GM21825 (cell line): ENCODE results near the gene PTH1R.

Source experiments
- ATAC-seq: cut with Tn5 transposase; IDR thresholded peaks from one replicate; pipeline ENCODE4 v1.9.1; 2021; ENCODE audit warnings: mild to moderate bottlenecking, moderate library complexity; ENCODE audit not compliant: unreplicated experiment

PTH1R gene

DNA sequence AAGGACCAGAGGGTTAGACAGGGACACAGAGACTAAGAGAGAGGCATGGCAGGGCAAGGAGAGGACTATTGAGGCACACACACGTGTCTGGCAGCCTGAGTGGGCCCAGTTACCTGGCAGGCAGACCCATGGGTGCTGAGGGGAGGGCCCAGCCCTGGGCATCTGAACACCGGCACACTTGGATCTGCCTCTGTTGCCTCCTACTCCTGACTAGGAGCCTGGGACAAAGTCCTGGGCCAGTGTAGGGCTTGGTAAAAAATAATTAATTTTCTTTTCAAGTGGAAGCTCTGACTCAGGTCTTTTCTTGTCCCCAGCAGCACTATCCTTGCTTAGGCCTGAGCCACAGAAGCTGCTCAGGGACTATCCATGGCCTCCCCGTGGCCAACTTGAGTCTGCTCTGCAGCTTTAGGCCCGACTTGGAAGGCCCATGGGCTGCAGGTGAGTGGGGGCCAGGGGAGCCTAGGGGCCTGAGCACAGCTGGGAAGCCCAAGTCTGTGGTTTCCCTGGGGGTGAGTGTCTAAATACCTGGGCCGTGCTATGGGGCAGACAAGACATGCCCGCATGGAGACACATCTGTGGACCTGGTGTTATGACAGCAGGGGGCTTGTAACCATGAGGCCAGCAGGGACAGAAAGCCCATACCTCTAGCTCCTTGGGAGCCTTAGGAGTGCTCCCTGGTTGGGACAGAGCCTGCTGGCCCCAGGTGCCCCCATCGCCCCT, at the start of gene PTH1R:
PTH1R (plus strand) TSS at position 316 of the 720 bp plus-strand sequence. CDS start 5,839 bp downstream, outside the sequence.
- ATAC-seq, result no peak

DNA sequence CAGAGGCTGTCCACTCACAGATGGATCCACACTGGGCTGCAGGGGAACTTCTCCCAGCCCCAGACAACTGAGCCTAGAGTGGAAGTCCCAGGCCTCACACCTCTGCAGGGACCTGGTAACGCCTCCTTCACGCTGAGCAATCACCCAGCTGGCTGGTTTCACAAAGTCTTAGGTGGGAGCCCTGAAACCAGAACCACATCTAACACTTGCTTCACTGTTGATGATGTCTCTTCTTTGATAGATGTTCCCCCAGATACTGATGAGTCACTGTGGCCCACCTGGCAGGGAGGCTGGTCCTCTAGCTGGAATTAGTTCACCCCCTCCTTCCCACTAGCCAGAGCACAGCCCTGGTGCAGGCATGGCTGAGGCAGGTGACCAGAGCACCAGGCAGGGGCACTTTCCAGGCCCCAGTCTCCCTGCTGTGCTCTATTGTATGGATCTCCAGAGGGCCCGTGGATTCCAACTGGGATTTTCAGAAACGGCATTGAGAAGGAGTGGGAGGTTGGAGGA, 47.8 kb upstream of the PTH1R start:
- no peak for ATAC-seq

DNA sequence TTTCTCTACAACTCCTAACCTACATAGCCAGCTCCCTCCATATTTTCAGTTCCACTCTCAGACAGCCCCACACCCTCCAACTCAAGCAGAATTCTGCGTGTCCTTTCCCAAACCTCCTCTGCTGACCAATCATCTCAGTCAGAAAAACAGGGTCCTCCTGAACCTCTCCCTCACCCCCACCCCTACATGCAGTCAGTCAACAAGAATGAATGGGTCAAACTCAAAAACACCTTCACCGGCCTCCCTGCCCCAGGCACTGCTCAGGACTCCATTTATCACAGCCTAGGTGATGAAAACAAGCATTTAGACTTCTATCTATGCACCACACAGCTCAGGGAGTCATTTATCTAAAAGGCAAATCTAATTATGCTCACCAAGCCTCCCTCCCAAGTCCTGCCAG, 46.7 kb upstream of the PTH1R start:
- no peak for ATAC-seq

DNA sequence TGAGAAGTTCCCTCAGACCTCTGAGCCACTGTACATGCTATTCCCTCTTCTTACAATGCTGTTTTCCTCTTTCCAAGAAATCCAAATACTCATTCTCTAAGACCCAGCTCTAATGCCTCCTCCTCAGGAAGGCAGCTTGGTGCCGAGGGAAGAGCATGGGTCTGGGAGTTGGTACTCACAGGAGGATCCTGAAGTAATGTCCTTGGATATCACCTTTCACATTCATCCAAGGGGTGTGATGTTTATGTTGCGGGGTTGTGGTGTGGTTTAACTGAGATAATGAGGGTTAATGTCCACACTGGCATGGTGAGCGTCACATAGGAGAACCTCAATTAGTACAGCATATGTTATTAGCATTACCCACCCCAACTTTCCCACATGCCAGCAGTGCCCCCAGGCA, 46.2 kb upstream of the PTH1R start:
- no peak for ATAC-seq

DNA sequence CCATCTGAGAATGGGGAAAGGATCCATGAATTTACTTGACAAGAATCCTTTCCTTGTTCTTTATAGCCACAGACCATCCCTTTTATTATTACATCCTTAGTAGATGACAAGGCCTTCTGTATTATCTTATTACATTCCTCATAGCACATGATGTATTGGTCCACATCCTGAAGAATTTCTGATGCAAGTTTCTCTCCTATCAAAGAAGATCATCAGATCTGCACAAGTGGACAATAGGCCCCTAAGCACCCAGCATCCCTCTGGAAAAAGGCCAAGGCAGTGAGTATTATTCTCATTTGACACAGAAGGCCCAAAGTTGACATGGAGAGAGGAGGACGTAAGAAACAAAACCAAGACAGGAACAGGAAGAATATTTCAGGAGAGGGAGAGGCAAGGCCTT, 45.7 kb upstream of the PTH1R start:
- no peak for ATAC-seq

DNA sequence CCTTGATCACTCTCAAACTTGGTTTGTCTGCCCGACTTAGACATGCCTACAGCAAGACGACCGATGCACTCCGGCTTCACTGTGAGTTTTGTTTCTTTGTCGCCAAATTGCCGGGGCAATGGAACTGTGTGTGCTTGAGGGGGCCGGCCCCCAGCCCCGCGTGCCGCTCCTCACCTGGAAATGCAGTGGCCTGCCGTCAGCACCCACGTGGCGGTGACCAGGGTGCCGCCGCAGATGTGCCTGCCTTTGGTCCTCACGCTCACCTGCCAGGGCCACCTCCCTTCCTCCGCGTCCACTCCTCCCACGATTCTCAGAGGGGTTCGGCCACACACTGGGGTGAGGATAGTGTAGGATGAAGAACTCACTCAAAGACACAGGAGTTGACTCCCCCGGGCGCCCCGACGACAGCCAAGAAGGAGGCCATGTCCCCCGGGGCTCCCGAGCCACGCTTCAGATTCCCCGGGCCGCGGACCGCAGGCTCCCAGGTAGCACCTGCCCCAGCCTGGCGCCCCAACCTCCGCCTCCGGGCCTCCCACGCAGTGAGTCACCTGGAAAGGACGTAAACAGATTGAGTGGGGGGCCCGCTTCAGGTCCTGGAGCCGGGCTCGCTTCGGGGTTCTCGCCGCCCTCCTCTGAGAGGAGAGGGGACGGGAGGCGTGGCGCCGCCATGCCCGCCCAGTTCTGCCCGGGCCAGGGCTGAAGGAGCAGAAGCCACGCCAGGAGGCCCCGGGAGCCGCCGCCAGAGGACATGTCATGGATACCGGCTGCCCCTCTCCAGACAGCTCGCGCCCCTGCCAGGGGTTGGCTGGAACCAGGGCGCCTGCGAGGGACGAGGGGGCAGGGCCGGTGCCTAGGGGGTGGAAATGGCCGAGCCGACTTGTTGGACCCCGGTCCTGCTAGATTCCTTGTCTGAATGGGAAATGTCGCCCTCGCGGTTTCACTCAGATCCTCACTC, 43.9 kb upstream of the PTH1R start:
- no peak for ATAC-seq

DNA sequence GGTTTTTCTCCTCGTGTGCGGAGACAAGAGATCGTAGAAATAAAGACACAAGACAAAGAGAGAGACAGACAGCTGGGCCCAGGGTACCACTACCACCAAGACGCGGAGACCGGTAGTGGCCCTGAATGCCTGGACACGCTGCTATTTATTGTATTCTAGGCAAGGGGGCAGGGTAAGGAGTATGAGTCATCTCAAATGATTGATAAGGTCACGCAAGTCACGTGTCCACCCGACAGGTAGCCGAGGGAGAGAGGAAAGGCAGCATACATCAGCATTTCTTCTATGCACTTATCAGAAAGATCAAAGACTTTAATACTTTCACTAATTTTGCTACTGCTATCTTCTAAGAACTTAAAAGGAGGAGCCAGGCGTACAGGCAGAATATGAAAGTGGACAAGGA, 42.5 kb upstream of the PTH1R start:
- ATAC-seq, result no peak

DNA sequence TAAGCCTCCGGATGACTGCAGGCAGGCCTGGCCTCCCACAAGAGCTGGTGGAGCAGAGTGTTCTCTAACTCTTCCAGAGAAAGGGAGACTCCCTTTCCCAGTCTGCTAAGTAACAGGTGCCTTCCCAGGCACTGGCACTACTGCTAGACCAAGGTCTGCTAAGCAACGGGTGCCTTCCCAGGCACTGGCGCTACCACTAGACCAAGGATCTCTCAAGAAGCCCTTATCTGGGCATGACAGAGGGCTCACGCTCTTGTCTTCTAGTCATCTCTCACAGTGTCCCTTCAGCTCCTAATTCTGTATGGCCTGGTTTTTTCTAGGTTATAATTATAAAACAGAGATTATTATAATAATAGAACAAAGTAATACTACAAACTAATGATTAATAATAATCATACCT, 42.0 kb upstream of the PTH1R start:
- ATAC-seq, result no peak

DNA sequence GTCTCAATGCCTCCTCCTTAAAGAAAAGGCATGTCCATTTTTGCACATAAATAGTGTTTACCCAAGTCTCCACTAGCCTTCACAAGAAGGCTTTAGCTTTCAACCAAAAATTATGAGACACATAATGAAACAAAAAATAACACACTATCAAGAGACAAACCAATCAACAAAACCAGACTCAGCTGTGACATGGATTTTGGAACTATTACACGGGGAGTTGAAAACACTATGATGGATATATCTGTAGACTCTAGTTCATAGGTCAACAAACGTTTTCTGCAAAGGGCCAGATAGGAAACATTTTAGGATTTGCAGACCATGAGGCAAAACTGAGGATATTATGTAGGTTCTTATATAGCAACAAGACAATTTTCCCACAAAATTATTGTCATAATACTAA, 39.2 kb upstream of the PTH1R start:
- ATAC-seq, result no peak

DNA sequence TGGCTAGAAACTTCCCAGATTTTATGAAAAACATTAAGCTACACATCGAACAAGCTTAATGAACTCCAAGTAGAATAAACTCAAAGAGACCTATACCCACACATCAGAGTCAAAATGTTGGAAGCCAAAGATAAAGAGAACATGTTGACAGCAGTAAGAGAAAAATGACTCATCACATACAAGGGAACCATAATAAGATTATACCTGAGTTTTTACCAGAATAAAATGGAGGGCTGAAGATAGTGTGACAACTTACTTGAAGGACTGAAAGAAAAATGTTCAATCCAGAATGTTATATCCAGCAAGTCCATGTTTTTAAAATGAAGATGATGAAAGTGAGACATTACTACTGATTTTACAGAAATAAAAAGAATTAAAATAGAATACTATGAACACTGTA, 37.0 kb upstream of the PTH1R start:
- no peak for ATAC-seq

DNA sequence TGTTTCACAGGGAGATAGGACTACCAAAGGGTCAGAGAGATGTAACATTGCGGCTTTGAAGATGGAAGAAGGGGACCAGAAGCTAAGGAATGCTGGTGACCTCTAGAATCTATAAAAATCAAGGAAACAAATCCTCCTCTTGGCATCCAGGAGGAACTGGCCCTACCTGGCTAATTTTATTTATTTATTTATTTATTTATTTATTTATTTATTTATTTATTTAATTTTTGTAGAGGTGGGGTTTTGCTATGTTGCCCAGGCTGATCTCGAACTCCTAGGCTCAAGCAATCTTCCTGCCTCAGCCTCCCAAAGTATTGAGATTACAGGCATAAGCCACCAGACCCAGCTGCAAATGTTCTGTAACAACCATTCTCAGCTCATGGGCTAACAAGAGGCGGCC, 34.0 kb upstream of the PTH1R start:
- ATAC-seq, result no peak

DNA sequence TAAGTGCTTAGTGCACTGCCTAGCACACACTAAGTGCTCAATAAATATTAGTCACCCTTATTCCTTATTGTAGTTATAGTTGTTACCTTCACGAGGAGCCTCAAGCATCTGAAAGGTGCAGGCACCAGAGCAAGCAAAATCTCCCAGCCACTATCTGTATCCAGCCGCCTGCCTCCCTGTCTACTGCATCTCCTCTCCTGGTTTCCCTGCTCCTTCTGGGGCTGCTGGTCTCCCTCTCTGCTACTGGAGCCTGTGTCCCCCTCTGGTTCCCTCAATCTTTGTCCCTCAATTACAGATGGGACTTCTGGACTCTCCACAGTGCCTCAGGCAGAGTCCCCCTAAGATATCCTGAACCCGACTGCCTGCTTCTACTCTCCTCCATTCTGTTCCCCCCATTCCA, 33.1 kb upstream of the PTH1R start:
- ATAC-seq, result no peak

DNA sequence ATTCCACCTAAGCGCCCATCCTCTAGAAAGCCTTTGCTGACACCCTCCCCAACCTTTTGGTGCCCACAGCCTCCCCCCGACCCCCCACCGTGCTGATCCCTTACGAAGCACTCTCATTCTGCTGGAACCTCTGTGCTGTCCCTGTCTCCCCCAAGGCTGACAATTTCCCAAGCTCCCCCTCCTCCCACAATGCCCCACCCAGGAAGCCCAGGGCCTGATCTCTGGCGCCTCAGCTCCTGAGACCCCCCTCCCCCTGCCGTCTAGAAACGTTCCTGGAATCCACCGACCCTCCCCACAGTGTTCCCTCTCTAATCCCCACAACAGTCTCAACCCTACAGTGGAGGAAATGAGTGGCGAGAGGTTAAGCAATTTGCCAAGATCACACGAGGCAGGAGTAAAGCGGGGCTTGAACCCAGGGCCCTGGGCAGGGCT, 32.6 kb upstream of the PTH1R start:
- ATAC-seq, result no peak

DNA sequence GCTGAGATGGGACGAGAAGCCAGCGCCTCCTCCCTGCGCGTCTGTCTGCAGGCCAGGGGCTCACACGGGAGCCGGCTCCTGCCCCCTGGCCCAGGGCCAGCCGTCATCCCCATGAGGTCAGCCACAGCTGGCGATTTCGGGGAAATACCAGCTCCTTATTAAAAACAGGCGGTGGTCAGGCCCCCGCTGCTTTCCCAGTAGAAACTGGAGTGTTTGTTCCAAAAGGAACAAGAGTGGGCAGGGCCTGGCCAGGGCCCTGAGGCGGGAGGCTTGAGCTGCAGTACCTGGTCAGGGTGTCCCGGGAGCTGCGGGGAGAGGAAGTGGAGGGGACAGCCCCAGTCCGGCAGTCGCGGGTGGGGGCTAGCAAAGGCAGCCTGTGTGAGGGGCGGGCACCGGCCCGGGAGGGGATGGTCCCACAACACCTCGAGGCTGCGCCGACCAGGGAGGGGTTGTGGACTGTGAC, 32.1 kb upstream of the PTH1R start:
- ATAC-seq, result peak; percentile 48

DNA sequence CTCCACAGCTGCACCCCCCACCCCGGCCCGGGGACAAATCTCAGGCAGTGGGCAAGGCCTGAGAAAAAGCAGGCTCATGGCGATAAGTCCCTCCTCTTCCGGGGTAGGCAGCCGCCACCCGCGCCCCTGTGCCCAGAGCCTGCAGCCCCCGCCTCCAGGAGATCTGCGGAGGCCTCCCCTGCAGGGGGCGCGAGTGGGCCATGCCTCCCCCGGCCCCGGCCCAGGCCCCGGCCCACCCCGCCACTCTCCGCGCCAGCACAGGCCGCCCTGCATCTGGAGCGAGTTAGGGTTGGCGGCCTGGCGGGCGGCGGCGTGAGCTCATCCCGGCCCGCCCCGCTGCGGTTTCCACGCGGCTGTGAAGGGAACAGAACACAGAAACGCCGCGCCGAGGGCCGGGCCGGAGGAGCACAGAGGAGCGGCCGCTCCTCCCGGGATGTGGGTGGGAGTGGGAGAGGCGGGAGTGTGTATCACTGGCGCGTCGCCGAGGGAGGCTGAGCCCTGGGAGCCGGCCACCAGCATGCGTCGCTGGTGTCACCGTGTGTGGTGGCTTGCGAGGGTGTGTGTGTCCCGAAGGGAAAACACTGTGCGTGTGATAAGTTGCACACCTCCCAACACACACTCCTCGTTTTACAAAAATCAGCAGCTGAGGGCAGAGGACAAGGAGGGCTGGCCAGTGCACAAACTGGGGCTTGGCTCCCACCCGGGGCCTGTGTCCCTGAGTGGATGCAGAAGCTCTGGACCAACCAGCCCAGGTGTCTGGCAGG, 31.5 kb upstream of the PTH1R start:
- ATAC-seq, result peak; percentile 65

DNA sequence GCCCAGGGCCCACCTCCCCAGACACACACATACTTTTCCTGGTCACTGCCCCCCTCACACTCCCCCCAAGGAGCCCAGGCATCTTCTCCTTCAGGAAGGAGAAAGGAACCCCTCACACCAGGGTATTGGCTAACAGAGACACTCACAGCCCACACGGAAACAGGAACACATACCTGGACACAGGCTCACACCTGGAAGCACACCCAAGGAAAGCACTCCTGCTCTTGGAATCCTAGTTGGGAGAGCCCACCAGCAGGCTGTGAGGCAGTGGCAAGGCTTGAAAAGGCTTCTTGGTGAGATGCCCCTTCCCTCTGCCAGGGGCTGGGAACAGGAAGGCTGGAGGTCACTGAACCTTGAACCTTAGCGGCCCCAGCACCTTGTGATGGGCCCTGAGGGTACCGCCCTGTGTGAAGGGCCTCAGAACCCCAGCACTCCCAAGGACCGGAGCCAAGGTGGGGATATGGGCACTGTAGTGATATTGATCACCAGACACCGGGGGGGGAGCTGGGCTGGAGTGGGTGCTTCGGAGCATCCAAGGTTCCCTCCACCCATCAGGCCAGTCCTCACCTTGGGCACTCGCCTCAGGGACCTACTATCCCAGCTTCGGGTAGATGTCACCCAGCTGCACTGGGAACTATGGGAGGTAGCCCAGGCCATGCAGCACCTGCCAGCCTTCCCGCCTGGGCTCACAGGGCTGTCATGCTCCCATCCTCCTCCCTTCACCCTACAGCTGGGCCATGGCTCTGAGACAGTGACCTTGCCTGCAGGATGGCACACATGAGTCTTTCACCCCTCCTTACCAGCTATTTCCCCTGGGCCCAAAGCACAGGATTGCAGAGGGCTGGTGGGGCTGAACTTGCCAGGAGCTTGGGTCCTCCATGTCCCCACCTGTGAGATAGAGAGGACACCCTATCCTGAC, 30.6 kb upstream of the PTH1R start:
- ATAC-seq, result no peak

DNA sequence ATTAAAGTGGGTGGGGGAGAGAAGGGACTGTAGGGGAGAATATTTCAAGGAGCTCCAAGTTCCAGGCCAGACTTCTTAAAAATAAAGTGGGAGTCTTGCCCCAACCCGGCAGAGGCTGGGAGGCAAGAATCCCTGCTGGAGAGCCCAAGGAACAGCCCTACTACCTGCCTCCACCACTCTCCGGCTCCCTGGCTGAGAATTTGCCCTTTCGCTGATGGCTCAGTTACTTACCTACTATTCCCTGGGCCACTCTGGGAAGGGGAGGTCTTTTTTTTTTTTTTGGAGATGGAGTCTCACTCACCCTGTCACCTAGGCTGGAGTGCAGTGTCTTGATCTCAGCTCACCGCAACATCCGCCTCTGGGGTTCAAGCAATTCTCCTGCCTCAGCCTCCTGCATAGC, 29.8 kb upstream of the PTH1R start:
- ATAC-seq, result no peak

DNA sequence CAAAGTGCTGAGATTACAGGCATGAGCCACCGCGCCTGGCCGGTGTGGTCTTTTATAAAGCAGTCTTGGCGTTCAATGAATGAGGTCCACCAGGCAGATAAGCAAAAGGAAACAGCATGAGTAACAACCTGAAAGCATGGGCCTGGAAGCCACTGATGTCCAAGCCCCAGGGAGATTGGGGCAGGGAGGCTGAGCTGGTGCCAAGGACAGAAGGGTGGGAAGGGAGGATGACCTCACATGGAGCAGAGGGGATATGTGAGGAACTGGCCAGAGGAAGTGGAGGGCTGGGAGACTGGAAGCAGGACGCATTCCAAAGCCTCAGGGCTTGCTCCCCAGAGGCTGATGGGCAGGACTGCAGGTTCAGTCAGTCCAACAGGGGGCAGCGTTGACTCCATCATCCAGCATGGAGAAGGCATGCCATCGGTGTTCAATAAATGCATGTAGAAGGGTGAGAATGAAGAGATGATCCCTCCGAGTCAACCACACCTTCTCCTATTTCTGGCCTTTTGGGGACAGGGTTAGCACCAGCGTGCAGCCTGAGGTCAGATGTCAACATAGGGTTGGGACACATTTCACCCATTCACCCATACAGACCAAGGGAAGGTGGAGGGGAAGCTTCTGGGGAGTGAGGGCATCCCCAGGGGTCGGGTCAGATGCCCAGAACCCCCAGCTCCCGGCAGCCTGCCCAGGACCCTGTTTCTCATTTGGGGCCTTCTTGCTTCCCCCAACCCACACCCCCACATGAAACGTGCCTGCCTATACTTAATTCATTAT, 29.1 kb upstream of the PTH1R start:
- no peak for ATAC-seq

DNA sequence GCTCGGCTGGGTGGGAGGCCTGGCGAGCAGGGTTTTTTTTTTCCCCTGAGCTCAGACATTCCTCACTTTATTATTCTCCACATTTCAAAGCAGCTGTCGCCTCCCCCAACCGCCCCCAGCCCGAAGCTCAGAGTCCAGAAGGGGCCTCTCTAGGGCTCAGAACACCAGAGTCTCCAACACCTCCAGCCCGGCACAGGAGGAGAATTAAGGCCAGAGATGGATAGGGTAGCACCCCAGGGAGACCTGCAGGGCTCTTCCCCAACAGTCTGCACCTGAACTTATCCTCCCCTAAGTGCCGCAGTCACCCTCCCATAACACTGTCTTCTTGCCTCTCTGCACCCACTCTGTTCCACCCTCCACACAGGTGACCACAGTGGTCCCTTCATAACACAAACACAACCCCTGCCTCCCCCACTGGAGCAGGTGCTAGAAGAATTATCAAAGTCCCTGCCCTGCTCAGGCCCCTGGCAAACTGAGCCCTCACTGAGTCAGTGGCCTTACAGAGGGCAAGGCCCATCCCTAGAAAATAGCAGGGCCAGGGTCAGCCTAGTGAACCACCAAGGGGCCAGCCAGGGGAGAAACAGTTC, 28.4 kb upstream of the PTH1R start:
- no peak for ATAC-seq
